G401.6 (cell line): ENCODE measurements around the gene PUM2.
"Not testable (repeated sequence)": the region's sequence is repeated elsewhere in the genome, so short reads cannot be mapped to it uniquely, and the experiment has no call there.

Experiments used
- FAIRE-seq: peaks from 2 replicates; lab custom pipeline; 2012; peaks lifted over from hg19 to GRCh38; lab: Jason Lieb, UNC

Gene PUM2, protein sequence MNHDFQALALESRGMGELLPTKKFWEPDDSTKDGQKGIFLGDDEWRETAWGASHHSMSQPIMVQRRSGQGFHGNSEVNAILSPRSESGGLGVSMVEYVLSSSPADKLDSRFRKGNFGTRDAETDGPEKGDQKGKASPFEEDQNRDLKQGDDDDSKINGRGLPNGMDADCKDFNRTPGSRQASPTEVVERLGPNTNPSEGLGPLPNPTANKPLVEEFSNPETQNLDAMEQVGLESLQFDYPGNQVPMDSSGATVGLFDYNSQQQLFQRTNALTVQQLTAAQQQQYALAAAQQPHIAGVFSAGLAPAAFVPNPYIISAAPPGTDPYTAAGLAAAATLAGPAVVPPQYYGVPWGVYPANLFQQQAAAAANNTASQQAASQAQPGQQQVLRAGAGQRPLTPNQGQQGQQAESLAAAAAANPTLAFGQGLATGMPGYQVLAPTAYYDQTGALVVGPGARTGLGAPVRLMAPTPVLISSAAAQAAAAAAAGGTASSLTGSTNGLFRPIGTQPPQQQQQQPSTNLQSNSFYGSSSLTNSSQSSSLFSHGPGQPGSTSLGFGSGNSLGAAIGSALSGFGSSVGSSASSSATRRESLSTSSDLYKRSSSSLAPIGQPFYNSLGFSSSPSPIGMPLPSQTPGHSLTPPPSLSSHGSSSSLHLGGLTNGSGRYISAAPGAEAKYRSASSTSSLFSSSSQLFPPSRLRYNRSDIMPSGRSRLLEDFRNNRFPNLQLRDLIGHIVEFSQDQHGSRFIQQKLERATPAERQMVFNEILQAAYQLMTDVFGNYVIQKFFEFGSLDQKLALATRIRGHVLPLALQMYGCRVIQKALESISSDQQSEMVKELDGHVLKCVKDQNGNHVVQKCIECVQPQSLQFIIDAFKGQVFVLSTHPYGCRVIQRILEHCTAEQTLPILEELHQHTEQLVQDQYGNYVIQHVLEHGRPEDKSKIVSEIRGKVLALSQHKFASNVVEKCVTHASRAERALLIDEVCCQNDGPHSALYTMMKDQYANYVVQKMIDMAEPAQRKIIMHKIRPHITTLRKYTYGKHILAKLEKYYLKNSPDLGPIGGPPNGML

GRCh38 chr2:20350753-20351554 is at the start of gene PUM2:
PUM2 (minus strand) TSS chr2:20350844; CDS start chr2:20327360, 23,484 bp downstream.
- FAIRE-seq: no peak

DNA sequence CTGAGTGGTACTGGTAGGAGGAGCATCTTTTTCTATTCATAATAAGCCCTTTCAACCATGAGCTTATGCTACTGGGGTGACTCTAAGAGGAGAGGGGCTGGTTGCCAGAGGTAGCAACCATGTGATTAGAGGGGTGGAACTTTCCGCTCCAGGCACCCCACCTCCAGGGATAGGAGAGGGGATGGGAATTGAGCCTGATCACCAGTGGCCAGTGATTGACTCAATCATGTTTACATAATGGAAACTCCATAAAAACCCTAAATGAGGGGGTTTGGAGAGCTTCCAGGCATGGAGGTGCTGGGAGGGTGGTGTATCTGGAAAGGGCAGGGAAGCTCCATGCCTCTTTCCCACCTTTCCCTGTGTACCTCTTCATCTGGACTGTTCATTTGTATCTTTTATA is 49.7 kb upstream of the PUM2 start:
- FAIRE-seq: no peak

DNA sequence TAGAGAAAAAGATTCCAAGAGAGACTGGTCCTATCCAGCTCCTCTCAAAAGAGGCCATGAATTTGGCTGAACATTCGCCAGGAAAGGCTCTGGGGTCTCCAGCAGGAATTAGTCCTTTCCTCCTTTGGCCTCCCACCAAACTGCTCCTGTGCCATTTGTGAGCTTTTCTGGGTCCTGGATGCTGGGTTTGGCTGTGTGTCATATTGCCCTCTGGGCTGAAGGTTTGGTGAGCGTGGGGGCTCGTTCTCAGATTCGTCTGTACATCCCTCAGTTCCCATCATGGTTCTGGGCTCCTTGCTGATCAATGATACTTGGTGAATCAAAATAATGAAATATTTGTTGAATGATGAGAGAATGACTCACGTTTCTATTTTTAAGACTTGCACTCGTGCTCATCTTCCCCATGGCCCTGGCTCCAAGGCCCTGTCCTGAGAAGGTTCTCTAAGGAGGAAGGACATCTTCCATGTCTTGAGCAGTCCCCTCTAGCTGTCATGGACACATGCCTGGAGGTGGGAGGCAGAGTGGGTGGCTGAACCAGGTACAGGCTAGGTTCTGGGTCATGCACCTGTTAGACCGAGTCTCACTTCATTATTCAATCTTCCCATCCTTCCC is 48.4 kb upstream of the PUM2 start:
- FAIRE-seq: no peak

DNA sequence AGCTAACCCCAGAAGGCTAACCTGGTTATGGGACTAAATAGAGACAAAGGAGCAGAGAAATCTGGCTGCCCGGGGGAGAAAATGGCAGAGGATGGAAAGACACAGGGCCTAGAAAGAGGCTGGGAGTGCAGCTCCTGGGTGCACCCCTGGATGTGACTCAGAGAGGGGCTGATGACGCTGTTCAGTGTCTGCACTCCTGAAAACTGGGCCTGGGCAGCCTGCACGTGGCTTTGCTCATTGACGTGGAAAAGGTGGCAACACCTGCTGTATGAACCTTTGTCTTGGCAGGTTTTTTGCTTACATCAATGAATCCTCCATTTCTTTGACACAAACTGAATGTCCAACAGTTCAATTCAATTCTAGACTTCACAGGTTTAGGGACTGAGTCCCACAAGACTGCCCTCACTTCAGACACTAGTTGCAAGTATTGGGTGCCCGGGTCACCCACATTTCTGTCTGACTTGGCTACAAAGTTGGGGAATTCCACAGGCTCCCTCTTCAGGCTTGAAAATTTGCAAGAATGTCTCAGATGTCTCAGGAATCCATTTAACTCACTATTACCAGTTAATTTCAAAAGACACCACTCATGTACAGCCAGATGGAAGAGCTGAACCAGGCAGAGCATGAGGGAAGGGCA is 47.3 kb upstream of the PUM2 start:
- no peak for FAIRE-seq

- FAIRE-seq: no peak
Observed at GRCh38 chr2:20396356-20397000, 45.8 kb upstream of the PUM2 start.

- FAIRE-seq: no peak
Observed at GRCh38 chr2:20393986-20394385, 43.3 kb upstream of the PUM2 start.

DNA sequence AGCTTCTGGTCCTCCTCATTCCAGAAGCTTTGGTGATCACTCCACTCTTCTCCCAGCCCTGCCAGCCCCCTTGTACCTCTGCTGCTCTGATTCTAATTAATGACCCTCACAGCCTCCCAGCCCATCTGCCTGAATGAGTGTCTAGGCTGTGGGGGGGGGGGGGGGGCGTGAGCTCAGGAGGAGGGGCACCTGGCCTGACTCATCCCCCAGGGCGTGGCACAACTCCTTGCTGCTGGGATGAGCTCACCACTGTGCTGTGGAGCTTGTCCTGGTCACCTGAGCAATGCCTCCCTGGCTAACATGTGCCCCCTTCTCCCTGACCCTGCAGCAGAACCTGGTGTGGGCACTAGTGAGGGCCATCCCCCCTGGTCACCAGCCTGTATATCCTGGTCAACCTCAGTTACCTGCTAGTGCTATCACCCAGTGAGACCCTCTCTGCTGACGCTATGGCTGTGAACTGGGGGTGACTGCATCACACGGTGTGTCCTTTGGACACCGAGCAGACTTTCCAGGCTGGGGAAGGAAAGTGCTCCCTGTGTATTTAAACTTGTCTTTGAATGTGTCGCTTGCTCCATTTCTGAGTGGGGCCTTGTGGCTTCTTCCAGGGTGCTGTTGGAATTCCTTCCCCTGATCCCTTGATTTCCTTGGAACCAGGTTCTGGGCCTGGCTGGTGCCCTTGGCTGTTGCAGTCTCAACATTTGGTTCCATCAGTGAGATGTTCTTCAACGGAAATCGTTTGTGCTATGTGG is 41.5 kb upstream of the PUM2 start:
- FAIRE-seq: no peak

DNA sequence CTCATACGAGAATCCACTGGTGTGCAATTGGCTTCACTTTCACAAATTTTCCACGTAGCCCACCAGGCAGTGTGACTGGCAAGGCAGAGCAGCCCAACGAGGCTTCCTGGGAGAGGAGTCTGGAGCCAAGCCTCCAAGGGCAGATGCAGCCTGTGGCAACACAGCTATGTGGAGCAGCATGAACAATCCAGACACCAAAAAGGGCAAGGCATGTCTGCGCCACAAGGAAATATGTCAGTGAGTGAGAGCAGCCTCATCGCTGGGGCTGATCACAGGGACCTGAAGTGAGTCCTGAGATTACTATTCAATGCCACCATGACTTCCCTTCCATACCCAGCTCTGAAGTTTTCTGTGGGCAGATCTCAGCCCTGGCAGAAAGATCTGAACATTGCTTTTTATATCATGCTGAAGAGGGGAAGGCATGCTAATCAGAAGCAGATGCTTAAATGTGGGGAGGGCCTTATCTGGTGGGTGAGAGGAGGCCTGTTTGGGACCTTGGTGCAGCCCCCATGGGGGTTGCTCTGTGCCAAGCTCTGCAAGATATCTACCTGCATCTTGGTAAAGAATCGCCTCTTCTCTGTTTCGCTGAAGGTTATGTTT is 40.0 kb upstream of the PUM2 start:
- no peak for FAIRE-seq

GRCh38 chr2:20384953-20385352 is 34.3 kb upstream of the PUM2 start:
- FAIRE-seq: no peak

GRCh38 chr2:20382965-20383810 is 32.5 kb upstream of the PUM2 start:
- FAIRE-seq: no peak

- no peak for FAIRE-seq
Observed at GRCh38 chr2:20381457-20381856, 30.8 kb upstream of the PUM2 start.

DNA sequence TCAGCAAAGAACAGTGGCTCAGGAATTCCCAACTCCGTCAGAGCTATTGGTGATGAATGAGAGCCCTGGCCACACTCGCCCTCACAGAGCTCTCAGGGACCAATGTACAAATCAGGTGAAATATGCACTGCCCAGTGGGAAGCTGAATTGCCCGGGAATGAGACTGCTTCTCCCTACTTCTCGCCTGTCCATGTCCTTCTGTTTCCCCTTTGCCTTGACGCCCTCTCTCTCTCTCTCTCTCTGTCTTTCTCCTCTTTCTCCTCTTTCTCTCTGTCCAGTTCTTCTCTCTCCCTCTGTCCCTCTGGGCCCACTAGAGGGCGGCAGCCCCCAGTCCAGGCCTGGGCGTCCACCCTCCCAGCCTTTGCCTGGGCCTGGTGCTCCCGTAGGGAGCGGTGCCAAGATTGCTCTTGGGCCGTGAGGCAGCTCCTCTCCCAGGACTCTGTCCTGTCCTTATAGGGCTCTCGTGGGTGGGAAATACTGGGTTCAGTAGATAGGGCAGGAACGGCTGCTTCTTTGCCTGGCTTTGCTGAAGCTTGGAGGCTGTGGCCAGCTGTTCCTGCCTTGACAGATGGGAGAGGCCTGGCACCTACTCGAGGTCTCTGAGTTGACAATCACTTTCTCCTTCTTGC is 28.4 kb upstream of the PUM2 start:
- FAIRE-seq: no peak

DNA sequence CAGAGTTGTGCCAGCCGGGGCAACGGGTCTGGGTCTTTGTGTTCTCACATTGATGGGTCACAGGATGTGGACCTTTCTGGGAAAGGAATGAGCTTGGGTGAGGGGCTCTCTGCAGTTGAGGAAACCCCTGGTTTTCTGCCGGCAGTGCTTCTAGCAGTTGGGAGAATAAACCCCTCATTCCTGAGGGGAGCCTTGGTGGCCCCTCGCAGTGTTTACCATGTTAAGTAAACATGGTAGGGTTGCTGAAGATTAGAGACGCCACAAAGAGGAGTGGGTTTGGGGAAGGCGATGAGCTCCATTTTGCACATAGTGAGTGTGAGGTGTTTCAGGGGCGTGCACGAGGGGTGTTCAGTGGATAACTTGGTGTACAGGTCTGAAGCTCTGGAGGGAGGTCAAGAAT is 27.7 kb upstream of the PUM2 start:
- FAIRE-seq: no peak

DNA sequence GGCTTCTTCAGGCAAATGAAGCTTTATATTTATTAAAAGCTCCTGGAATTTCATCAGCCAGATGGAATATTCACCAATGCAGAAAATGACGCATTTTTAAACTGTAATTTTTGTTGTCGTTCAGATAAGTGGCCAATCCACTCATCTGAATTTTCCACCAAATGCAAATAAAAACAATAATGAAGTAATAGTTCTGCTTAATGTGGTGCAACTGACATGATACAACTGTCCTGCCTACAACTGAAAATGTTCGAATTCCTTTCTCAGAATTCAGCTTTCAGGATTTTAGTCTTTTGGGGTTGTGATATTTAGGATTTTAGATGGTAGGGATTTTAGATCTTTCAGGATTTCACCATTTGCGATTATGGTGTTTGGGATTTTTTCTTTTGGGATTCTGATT is 27.1 kb upstream of the PUM2 start:
- FAIRE-seq: no peak

DNA sequence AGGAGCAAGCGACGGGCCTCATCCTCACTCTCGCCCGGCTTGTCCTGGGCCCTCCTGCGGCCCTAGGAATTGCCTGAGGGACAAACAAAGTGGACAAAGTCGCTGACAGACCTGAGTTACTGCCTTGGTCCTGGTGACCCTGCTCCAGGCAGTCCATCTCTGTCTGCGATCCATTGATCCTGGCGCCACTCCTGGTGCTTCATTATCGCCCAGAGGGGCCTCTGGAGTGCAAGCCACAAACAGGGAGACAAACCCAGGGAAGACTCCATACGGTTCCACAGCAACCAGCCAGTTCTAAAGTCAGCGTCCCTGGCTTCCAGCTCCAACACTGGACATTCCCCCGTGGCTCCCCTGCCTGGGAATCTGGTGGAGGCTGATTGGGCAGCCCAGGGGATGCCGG is 24.3 kb upstream of the PUM2 start:
- FAIRE-seq: not testable (repeated sequence)

DNA sequence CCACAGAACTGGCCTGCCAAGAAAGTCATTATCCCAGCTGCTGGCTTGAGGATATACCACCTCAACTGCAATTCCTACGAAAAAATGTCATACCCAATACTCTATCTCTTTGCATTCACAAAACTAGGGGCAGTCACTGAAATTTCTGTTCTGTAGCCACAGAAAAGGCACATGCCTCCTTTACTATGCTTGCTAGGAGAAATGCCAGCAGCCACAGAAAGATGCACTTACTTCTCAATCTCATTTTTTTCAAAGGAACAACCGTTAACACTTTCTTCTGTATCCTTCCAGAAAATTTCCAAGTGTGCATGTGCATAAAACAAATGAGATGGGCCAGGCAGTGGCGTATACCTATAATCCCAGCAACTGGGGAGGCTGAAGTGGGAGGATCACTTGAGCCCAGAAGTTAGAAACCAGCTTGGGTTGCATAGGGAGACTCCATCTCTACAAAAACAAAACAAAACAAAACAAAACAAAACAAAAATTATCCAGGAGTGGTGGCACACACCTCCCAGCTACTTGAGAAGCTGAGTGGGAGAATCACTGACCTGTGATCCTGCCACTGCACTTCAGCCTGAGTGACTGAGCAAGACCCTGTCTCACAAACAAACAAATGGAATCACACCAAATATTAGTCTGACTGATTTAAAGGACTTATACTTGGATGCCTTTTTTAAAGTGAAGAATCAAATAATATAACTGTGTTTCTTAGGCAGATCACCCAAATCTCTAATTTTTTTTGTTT is 22.4 kb upstream of the PUM2 start:
- no peak for FAIRE-seq

DNA sequence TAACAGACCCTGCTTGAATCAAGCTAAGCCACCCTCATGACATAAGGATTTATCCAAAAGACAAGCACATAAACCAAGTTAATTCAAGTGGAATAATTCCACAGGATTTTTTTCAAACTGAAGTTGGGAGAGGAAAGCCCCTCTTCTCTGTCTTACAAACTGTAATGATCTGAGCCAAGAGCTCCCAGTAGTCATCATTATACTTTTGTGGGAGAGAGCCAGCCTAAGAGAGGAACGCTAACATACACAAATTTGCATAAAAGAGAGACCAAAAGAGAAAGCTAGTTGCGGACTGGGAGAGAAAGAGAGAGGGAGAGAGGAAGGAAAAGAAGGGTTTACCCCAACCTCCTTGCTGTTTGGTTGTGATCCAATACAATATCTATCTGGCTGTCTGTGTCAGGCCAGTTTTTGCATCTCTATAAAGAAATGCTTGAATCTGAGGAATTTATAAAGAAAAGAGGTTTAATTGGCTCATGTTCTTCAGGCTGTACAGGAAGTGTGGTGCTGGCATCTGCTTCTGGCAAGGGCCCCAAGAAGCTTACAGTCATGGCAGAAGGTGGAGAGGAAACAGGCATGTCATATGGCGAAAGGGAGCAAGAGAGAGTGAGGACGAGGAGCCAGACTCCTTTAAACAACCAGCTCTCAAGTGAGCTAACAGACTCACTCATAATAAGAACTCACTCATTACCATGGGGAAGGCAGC is 20.8 kb upstream of the PUM2 start:
- no peak for FAIRE-seq
